ENCODE measurements around the gene TRAF3IP1. TPM values are rescaled to one million over a fixed set of nuclear protein-coding genes. Genes with fewer than 3 reads are reported as not detected.
"Not testable (repeated sequence)": the region's sequence is repeated elsewhere in the genome, so short reads cannot be mapped to it uniquely, and the experiment has no call there.

TRAF3IP1 gene
- total RNA-seq, 1 donor from 2014 or later: 14.4 TPM

GRCh38 chr2:238440767-238441166 lies 120.4 kb downstream of the TRAF3IP1 start:
- no peak for DNase-seq (ENCODE audit: low spot score)
- peaks cover 41% of the 10 kb centered on the region for H3K36me3 Mint-ChIP-seq (ENCODE audit: low read depth)
- H3K27me3 Mint-ChIP-seq (ENCODE audit: insufficient read depth): no peaks in the 10 kb centered on the region
- H3K9me3 Mint-ChIP-seq: no peaks in the 10 kb centered on the region
- intact Hi-C loops (cut with micrococcal nuclease): no loop called here
- no peak overlapping the region for H3K27ac Mint-ChIP-seq
- H3K4me1 Mint-ChIP-seq (ENCODE audit: low read depth): peaks cover 39% of the 10 kb centered on the region
- H3K4me3 Mint-ChIP-seq: no peak overlapping the region

GRCh38 chr2:238441262-238442114 lies 121.2 kb downstream of the TRAF3IP1 start:
- Mint-ChIP-seq H3K27ac (no peak overlapping the region), H3K27me3 (ENCODE audit: insufficient read depth) (no peaks in the 10 kb centered on the region)
- no peak for DNase-seq (ENCODE audit: low spot score)

DNA sequence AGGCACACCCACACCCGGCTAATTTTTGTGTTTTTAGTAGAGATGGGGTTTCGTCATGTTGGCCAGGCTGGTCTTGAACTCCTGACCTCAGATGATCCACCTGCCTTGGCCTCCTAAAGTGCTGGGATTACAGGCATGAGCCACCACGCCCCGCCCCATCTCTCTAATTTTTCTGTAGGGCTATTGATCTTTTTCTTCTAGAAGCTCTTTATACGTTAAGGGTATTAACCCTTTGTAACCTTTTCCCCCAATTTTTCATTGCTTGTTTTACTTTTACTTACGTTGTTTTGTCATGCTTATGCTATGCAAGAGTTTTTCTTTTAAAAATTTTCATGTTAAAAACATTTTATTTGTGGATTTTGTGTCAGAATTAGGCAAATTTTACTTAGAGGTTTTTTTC lies 121.9 kb downstream of the TRAF3IP1 start:
- H3K27me3 Mint-ChIP-seq (ENCODE audit: insufficient read depth); H3K9me3 Mint-ChIP-seq; H3K27ac Mint-ChIP-seq; H3K4me3 Mint-ChIP-seq; DNase-seq (ENCODE audit: low spot score); intact Hi-C loops (cut with micrococcal nuclease): not testable (repeated sequence)
- peaks cover 40% of the 10 kb centered on the region for H3K36me3 Mint-ChIP-seq (ENCODE audit: low read depth)
- peaks cover 39% of the 10 kb centered on the region for H3K4me1 Mint-ChIP-seq (ENCODE audit: low read depth)

More at GRCh38 chr2:238441262-238442114, 121.2 kb downstream of the TRAF3IP1 start:
- H3K9me3 Mint-ChIP-seq: no peaks in the 10 kb centered on the region
- H3K4me1 Mint-ChIP-seq (ENCODE audit: low read depth): peaks cover 39% of the 10 kb centered on the region
- peaks cover 40% of the 10 kb centered on the region for H3K36me3 Mint-ChIP-seq (ENCODE audit: low read depth)
- intact Hi-C loops (cut with micrococcal nuclease): no loop called here
- H3K4me3 Mint-ChIP-seq: no peak overlapping the region

DNA sequence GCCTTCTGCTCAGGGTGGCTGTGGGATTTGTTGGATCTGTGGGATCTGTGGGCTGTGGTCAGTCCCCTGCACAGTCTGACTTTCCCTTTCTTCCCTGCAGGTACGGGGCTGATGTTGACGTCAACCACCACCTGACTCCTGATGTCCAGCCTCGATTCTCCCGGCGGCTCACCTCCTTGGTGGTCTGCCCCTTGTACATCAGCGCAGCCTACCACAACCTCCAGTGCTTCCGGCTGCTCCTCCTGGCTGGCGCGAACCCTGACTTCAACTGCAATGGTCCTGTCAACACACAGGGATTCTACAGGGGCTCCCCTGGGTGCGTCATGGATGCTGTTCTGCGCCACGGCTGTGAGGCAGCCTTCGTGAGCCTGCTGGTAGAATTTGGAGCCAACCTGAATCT lies 123.9 kb downstream of the TRAF3IP1 start:
- H3K4me3 Mint-ChIP-seq: no peak overlapping the region
- H3K36me3 Mint-ChIP-seq (ENCODE audit: low read depth): peaks cover 32% of the 10 kb centered on the region
- H3K4me1 Mint-ChIP-seq (ENCODE audit: low read depth): peaks cover 31% of the 10 kb centered on the region
- no peak overlapping the region for H3K27ac Mint-ChIP-seq
- DNase-seq (ENCODE audit: low spot score): no peak
- H3K9me3 Mint-ChIP-seq: no peaks in the 10 kb centered on the region
- no peaks in the 10 kb centered on the region for H3K27me3 Mint-ChIP-seq (ENCODE audit: insufficient read depth)
- intact Hi-C loops (cut with micrococcal nuclease): no loop called here

DNA sequence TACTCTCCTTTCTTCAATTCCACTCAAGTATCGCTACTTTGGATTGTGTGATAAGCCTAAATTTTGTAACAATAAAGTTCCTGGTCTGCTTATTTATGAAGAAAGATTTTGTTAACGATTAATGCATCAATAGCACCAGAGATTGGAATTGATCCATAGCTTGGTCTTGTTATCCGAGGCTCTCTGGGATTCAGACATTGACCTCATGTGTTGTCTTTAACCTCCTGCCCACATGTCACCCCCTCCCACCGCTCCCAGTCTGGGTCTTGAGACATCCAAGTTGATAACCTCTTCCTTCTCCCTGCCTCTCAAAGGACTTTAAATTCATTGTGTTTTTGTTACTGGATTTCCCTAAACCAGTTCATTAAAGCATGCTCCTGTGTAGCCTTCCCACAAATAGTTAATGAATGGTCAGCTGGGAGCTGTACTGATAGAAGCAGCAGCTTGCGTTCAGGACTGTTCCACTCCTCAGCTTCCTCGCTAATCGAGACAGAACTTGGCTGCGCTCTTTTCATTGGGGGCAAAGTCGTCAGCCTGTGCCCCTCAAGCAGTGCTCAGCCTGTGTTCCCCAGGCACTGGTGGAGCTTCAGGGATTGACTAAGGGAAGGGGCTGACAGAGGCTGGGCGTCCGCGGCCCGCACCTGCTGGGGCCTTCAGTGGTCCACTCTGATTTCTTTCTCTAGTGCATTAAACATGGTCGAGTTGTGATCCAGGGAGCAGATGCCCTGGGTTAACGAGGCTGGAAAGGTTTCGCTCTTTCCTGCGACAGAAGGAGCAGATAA lies 125.3 kb downstream of the TRAF3IP1 start:
- H3K36me3 Mint-ChIP-seq (ENCODE audit: low read depth): peaks cover 33% of the 10 kb centered on the region
- DNase-seq (ENCODE audit: low spot score): no peak
- intact Hi-C loops (cut with micrococcal nuclease): no loop called here

DNA sequence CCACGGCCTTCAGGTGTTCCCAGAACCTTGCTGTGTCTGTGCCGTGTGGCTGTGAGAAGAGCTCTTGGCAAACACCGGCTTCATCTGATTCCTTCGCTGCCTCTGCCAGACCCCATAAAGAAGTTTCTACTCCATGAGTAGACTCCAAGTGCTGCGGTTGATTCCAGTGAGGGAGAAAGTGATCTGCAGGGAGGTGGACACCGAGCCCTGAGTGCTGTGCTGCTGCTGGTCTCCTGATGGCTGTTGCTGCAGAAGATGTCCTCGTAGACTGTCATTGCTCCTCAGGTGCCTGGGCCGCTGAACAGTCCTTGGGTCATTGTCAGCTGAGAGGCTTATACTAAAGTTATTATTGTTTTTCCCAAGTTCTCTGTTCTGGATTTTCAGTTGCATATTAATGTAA lies 126.1 kb downstream of the TRAF3IP1 start:
- H3K4me3 Mint-ChIP-seq: no peak overlapping the region
- H3K36me3 Mint-ChIP-seq (ENCODE audit: low read depth): peaks cover 35% of the 10 kb centered on the region
- no peaks in the 10 kb centered on the region for H3K27me3 Mint-ChIP-seq (ENCODE audit: insufficient read depth)
- peaks cover 15% of the 10 kb centered on the region for H3K4me1 Mint-ChIP-seq (ENCODE audit: low read depth)
- H3K27ac Mint-ChIP-seq: no peak overlapping the region
- DNase-seq (ENCODE audit: low spot score): no peak
- H3K9me3 Mint-ChIP-seq: no peaks in the 10 kb centered on the region
- intact Hi-C loops (cut with micrococcal nuclease): no loop called here

More for the DNA sequence above, 125.3 kb downstream of the TRAF3IP1 start:
- Mint-ChIP-seq H3K4me3 (no peak overlapping the region), H3K9me3 (no peaks in the 10 kb centered on the region), H3K27me3 (ENCODE audit: insufficient read depth) (no peaks in the 10 kb centered on the region), H3K4me1 (ENCODE audit: low read depth) (peaks cover 17% of the 10 kb centered on the region), H3K27ac (no peak overlapping the region)

GRCh38 chr2:238448031-238448955 lies 128.0 kb downstream of the TRAF3IP1 start:
- no peak for DNase-seq (ENCODE audit: low spot score)
- intact Hi-C loops (cut with micrococcal nuclease): no loop called here
- peaks cover 47% of the 10 kb centered on the region for H3K36me3 Mint-ChIP-seq (ENCODE audit: low read depth)

DNA sequence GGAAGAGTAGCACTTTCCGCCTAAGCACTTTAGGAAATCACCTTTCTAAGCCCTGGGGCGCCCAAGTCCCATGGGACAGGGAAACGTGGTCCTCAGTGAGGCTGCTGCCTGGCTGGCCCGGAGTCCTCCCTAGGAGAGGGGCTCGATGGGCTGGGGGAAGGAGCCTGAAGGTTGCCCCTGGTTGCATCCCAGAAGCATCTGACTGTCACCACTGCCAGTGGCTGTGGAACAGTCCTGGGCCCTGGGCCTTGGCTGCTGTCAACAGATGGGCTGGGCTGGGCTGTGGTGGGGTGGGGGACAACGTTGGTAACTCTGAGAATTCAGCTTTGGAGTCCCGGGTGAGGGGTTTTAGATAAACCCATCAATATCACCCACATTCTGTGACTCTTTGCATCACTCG lies 128.9 kb downstream of the TRAF3IP1 start:
- Mint-ChIP-seq H3K4me3 (no peak overlapping the region), H3K36me3 (ENCODE audit: low read depth) (peaks cover 47% of the 10 kb centered on the region), H3K27me3 (ENCODE audit: insufficient read depth) (no peaks in the 10 kb centered on the region), H3K27ac (no peak overlapping the region), H3K9me3 (no peaks in the 10 kb centered on the region), H3K4me1 (ENCODE audit: low read depth) (no peaks in the 10 kb centered on the region)
- intact Hi-C loops (cut with micrococcal nuclease): no loop called here
- DNase-seq (ENCODE audit: low spot score): no peak

More at GRCh38 chr2:238448031-238448955, 128.0 kb downstream of the TRAF3IP1 start:
- Mint-ChIP-seq H3K27me3 (ENCODE audit: insufficient read depth) (no peaks in the 10 kb centered on the region), H3K4me3 (no peak overlapping the region), H3K4me1 (ENCODE audit: low read depth) (peaks cover 6% of the 10 kb centered on the region), H3K27ac (no peak overlapping the region), H3K9me3 (no peaks in the 10 kb centered on the region)

DNA sequence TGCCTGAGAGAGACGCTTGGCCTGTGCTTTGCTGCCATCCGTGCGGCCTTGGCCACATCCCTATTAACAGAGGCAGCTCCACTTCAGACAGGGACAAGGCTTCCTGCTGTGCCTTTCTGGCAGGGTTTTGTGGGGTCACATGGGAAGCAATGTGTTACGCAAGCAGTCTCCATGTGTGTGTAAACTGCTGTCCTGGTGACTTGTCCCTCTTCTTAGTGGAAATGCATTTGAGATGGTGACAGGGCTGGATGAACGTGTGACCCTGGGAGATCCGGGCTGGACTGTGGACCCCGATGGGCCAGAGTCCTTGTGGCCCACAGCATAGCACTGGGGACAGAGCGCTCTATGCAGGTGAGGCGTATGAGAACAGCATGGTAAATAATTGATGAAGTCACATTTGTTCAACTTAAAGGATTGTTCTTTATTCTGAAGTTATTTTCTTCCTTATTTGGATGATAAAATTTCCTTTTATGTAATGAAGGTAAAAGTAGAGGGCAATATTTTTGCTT lies 129.6 kb downstream of the TRAF3IP1 start:
- Mint-ChIP-seq H3K27me3 (ENCODE audit: insufficient read depth) (no peaks in the 10 kb centered on the region), H3K36me3 (ENCODE audit: low read depth) (peaks cover 47% of the 10 kb centered on the region), H3K27ac (no peak overlapping the region), H3K9me3 (peaks cover 1% of the 10 kb centered on the region), H3K4me3 (no peak overlapping the region), H3K4me1 (ENCODE audit: low read depth) (no peaks in the 10 kb centered on the region)
- intact Hi-C loops (cut with micrococcal nuclease): no loop called here
- DNase-seq (ENCODE audit: low spot score): no peak

- Mint-ChIP-seq H3K27me3 (ENCODE audit: insufficient read depth) (peaks cover 3% of the 10 kb centered on the region), H3K27ac (no peak overlapping the region), H3K9me3 (peaks cover 6% of the 10 kb centered on the region), H3K36me3 (ENCODE audit: low read depth) (peaks cover 43% of the 10 kb centered on the region), H3K4me3 (no peak overlapping the region), H3K4me1 (ENCODE audit: low read depth) (no peaks in the 10 kb centered on the region)
- DNase-seq (ENCODE audit: low spot score): no peak
- intact Hi-C loops (cut with micrococcal nuclease): no loop called here
Measured at GRCh38 chr2:238450440-238450861, 130.1 kb downstream of the TRAF3IP1 start.

Data from activated T-helper 1 cell treated with anti-CD3 and anti-CD28 coated beads, Interleukin-12 subunit alpha, Interleukin-12 subunit beta, Interleukin-2, Interleukin-4 antibody, amounts not matched to agents 30 ng/mL and 10 ng/mL and 1 ng/mL, durations not matched to agents 14 hours and 24 hours and 36 hours (primary cell).